ENCODE measurements around the gene GGPS1.
"Not testable (repeated sequence)": the region's sequence is repeated elsewhere in the genome, so short reads cannot be mapped to it uniquely, and the experiment has no call there.

GGPS1 gene

DNA sequence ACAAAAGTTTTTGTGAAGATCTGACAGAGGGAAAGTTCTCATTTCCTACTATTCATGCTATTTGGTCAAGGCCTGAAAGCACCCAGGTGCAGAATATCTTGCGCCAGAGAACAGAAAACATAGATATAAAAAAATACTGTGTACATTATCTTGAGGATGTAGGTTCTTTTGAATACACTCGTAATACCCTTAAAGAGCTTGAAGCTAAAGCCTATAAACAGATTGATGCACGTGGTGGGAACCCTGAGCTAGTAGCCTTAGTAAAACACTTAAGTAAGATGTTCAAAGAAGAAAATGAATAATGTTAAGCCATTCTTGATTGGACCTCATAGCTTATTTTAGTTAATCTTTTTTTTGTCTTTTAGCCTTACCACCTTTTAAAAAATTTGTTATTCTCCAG is 14.1 kb downstream of the GGPS1 start:
- DNase-seq = no peak

DNA sequence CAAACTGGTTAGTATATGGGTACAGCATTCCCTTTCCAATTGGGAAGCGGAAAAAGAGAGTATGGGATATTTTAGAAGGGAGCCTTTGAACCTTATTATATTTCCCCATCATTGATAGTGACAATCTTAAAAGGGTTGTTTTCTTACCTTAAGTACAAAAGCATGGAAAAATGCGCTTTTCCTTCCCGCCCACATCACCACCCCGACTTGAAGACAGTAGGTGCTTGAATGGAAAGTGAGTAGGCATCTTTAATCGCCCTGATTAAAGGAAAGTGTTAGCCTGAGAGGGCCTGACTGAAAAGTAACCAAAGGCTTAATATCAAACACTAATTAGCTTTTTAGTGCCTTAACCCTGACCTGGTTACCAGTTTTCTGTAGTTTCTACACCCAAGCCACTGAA is 15.4 kb downstream of the GGPS1 start:
- DNase-seq = no peak

DNA sequence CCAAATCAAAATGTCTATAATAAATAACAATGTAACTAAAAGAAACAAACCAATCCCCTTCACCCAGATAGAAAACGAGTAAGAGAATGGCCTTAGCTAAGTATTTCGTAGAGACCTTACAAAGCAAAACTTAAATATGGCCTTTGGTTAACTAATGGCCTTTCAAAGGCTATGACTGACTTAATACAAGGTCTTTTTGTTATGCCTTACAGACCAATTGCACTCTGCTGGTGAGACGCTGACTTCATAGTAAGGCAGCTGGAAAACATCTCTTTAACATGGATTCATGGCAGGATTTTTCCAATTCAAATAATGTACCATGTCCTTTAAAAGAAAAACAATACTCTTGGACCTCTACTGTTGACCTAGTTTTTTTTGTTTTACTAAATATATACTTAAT is 23.1 kb downstream of the GGPS1 start:
- DNase-seq = no peak

DNA sequence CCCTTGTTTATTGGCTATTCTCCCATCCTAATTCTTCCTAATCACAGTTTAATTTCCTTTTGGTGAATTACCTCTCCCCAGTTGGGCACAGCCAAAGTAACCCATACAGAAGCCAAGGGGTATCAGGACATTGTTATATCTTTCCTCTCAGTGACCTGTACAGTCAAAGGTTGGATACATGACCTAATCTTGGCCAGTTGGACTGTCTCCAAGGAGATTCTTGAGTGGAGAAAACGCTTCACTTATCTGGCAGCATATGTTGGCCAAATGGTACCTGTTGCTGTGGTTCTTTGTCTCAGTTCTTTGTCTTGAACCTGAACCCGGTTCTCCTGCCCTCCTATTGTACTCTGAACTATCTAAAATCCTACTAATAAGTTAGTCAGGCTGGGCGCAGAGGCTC is 23.5 kb downstream of the GGPS1 start:
- DNase-seq = no peak

DNA sequence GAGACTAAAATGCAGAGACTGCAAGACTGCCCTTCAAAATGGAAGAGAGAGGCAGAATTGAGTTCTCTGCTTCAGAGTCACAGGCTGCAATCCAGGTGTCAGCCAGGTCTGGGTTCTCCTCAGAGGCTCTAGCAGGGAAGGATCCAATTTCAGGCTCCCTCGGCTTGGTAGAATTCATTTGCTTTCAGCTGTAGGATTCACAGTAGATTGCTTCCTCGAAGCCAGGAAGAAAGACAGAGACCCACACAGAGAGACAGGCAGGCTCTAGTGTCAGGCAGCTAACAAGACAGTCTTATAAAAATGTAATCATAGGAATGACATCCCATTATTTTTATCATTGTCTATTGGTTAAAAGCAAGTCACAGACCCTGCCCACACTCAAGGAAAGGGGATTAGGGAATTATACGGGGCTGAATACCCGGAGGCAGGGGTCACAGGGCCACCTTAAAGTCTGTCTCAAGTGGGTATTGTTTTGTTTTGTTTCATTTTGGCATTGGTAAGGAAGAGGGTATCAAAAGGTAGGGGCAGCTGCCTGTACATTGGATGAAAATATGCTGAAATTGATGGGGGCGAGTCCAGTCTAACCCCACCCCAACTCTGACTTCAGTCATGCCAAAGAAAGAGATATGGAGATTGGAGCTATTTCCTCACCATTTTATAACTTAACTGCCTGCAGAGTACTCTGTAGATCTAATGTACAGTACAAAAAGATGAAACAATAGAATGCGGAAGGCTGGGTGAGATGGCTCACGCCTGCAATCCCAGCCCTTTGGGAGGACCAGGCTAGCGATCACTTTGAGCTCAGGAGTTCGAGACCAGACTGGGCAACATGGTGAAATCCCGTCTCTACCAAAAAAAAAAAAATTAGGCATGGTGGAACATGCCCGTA is 29.4 kb downstream of the GGPS1 start:
- no peak for DNase-seq

DNA sequence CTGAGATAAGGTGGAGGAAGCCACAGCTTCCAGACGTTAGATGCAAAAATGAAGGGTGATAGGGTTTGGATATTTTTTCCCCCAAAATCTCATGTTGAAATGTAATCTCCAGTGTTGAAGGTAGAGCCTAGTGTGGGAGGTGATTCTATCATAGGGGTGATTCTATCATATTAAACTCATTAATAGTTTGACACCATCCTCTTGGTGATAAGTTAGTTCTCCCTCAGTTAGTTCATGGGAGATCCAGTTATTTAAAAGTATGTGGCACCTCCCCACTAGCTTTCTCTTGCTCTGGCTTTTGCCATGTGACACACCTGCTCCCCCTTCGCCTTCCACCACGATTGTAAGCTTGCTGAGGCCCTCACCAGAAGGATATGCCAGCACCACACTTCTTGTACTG is 30.5 kb downstream of the GGPS1 start:
- DNase-seq = no peak

DNA sequence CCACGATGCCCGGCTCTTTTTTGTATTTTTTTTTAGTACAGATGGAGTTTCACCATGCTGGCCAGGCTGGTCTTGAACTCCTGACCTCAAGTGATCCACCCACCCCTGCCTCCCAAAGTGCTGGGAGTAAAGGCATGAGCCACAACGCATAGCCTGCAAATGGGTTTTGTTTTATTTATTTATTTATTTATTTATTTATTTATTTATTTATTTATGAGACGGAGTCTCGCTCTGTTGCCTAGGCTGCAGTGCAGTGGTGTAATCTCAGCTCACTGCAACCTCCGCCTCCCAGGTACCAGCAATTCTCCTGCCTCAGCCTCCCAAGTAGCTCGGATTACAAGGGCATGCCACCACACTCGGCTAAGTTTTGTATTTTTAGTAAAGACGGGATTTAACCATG is 35.8 kb downstream of the GGPS1 start:
- not testable (repeated sequence) for DNase-seq

DNA sequence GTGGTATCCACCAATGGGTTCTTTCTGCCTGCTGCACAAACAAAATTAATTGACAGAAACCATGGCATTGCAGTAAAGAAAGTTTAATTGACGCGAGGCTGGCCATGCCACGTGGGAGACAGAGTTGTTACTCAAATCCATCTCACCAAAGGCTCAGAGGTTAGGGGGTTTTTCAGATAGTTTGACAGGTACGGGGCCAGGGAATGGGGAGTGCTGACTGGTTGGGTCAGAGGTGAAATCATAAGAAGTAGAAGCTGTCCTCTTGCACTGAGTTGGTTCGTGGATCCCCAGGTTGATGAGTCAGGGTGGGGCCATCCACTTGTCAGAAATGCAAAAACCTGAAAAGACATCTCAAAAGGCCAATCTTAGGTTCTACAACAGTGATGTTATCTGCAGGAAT is 37.9 kb downstream of the GGPS1 start:
- DNase-seq = no peak

DNA sequence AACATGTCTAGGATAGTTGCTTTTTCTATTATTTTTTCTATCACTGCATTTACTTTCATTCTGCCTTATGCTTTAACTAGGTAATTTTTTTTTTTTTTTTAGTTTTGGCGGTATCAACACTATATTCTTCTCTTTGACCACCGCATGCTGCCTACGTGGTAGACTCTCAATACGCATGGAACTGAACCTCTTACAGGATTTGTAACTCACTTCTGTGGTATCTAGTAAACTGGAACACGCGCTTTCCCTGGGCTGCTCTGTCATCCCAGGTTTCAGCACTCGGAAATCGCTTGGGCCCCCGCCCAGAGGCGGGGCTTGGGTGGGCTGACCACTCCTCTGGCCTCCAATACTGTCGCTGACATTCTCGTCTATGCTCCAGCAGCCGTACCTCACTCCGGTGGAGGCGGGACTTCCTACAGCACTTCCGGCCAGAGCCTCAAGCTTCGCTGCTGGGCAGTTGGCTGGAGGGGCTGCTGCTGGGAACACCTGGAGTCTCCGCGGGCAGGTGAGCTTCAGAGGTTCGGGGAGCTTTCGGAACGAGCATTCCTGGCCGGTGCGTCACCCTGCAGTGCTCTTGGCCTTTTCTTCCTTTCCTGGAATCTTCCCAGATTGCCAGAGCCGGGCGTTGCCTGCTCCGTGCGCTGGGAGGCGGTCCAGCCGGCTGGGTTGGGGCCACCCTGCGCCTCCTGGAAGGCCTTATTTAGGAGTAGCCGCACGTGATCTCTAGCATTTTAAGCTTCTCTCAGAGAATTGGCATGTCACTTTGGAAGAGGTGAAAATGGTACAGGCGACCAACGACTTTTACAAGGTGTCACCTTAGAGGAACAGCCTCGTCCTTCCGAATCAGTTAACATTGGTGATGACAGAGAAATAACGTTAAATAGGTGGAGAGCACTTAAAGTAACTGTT is 38.9 kb downstream of the GGPS1 start, which contains the start of gene TBCE:
TBCE (plus strand) TSS at position 428 of the 909 bp plus-strand sequence. CDS start 12,623 bp downstream, outside the sequence.
- DNase-seq = peak; percentile 97

DNA sequence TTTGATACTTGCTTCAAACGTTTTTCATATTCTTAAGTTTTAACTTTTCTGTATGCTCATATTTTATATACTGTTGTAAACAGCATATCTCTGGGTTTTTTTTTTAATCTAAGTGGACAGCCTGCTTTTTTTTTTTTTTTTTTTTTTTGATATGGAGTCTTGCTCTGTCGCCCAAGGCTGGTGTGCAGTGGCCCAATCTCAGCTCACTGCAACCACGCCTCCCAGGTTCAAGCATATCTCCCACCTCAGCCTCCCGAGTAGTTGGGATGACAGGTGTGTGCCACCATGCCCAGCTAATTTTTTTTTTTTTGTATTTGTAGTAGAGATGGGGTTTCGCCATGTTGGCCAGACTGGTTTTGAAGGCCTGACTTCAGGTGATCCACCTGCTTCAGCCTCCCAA is 40.1 kb downstream of the GGPS1 start:
- no peak for DNase-seq

DNA sequence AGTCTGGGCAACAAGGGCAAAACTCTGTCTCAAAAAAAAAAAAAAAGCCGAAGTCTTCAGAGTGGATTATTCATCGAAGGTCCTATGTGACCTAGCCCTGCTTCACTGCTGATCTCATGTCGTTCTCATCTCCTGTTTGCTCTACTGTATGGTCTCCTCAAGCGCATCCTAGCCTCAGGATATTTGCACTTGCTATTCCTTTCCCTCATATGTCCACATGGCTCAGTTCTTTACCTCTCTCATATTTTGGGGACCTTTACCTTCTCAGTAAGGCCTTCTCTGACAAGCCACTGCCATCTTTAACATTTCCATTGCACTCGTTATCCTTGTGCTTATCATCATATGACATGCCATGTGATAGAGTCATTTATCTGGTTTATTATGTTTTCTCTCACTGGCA is 41.4 kb downstream of the GGPS1 start:
- no peak for DNase-seq

DNA sequence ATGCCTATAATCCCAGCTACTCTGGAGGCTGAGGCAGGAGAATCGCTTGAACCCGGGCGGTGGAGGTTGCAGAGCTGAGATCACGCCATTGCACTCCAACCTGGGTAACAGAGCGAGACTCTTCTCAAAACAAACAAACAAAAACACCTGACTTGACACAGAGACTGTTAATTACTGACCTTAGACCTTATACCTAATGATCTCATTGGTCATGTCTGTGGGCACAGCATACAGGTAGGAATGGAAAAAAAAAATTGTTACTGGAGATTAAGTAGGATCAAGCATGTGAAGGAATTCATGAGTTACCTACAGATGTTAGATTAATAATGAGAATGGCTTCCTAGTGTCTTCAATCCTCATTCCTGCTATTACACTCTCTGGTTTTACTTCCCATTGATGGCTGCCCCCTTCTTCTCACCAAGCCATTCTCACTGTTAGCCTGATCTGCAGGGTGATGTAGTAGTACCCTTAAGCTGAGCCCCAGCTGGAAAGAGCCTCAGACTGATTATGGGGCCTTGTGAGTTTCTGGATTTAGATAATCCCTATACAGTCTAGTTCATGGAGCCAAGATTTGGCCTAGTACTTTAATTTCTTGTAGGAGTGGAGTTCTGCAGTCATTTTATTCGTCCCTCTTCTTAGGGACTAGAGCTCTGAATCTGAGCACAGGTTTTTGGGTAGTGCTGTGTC is 47.7 kb downstream of the GGPS1 start:
- DNase-seq = no peak

DNA sequence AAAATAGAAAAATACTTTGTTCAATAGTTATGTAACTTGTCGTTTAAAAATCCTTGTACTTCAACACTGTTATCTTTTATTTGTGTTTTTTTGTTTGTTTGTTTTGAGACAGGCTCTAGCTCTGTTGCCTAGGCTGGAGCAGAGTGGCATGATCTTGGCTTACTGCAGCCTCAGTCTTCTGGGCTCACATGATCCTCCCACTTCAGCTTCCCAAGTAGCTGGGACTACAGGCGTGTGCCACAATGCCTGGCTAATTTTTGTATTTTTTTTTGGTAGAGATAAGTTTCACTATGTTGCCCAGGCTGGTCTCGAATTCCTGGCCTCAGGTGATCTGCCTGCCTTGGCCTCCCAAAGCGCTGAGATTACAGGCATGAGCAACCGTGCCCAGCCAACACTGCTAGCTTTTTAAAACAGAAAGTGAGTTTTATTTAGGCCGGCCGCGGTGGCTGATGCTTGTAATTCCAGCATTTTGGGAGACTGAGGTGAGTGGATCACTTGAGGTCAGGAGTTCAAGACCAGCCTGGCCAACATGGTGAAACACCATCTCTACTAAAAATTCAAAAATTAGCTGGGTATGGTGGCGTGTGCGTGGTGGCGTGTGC is 49.9 kb downstream of the GGPS1 start:
- DNase-seq = not testable (repeated sequence)

DNA sequence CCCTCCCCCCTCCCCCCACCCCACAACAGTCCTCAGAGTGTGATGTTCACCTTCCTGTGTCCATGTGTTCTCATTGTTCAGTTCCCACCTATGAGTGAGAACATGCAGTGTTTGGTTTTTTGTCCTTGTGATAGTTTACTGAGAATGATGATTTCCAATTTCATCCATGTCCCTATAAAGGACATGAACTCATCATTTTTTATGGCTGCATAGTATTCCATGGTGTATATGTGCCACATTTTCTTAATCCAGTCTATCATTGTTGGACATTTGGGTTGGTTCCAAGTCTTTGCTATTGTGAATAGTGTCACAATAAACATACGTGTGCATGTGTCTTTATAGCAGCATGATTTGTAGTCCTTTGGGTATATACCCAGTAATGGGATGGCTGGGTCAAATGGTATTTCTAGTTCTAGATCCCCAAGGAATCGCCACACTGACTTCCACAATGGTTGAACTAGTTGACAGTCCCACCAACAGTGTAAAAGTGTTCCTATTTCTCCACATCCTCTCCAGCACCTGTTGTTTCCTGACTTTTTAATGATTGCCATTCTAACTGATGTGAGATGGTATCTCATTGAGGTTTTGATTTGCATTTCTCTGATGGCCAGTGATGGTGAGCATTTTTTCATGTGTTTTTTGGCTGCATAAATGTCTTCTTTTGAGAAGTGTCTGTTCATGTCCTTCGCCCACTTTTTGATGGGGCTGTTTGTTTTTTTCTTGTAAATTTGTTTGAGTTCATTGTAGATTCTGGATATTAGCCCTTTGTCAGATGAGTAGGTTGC is 53.8 kb downstream of the GGPS1 start:
- DNase-seq = not testable (repeated sequence)

DNA sequence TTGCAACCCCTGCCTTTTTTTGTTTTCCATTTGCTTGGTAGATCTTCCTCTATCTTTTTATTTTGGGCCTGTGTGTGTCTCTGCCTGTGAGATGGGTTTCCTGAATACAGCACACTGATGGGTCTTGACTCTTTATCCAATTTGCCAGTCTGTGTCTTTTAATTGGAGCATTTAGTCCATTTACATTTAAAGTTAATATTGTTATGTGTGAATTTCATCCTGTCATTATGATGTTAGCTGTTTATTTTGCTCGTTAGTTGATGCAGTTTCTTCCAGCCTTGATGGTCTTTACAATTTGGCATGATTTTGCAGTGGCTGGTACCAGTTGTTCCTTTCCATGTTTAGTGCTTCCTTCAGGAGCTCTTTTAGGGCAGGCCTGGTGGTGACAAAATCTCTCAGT is 57.3 kb downstream of the GGPS1 start:
- DNase-seq = not testable (repeated sequence)

DNA sequence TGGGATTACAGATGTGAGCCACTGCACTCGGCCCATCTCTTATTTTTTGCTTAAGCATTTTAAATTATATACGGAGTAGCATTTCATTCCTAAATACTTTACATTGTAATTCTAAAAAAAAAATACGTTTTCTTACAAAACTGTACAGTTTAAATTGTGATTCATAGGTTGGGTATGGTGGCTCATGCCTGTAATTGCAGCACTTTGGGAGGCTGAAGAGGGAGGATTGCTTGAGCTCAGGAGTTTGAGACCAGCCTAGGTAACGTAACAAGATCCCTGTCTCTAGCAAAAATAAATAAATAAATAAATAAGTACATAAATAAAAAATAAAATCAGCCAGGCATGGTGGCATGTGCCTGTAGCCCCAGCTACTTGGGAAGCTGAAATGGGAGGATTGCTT is 63.5 kb downstream of the GGPS1 start:
- no peak for DNase-seq
